DMS114 treated with DMSO at 0.1 percent for 48 hours (cell line): ENCODE measurements around the gene SMCO4.
"Not testable (repeated sequence)": the region's sequence is repeated elsewhere in the genome, so short reads cannot be mapped to it uniquely, and the experiment has no call there.

ENCODE experiments used
- DNase-seq: peaks from one replicate; lab custom pipeline; 2025; ENCODE audit not compliant: unreplicated experiment; lab: John Stamatoyannopoulos, UW

The SMCO4 gene

DNA sequence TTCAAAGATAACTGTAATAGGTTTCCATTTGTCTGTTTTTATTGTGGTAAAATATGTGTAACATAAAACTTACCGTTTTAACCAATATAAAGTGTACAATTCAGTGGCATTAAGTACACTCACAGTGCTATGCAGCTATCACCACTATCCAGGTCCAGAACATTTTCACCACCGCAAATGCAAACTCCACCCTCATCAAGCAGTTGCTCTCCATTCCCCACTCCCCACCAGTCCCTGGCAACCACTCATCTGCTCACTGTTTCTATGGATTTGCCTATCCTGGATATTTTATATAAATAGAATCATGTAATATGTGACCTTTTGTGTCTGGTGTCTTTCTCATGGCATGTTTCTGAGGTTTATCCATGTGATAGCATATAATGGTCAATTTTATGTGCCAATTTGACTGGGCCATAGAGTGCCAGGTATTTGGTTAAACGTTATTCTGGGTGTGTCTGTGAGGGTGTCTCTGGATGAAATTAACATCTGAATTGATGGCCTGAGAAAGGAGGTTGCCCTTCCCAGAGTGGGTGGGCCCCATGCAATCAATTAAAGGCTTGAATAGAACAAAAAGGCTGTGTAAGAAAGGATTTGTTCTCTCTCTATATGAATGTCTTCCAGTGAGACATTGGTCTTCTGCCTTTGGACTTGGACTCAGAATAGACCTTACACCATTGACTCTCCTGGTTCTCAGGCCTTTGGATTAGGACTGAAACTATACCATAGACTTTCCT, 17.2 kb upstream of the SMCO4 start:
- DNase-seq, result no peak

DNA sequence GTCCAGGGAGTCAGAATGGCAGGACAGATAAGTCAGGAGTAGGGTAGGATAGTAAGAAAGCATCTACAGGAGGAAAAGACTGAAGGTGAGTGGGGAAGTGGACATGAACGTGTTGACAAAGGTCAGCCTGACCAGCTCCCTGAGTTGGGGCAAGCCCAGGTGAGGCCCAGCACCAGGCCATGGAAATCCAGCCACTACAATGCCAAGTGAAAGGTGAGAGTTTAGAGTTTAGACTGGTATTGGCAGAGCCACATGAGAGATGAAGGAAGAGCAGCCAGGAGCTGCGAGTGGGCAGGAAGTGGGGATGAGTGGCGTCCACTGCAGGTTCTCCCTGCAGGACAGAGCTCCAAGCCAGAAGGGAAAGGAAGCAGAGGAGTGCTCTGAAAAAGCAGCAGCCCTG, 16.5 kb upstream of the SMCO4 start:
- DNase-seq, result no peak

DNA sequence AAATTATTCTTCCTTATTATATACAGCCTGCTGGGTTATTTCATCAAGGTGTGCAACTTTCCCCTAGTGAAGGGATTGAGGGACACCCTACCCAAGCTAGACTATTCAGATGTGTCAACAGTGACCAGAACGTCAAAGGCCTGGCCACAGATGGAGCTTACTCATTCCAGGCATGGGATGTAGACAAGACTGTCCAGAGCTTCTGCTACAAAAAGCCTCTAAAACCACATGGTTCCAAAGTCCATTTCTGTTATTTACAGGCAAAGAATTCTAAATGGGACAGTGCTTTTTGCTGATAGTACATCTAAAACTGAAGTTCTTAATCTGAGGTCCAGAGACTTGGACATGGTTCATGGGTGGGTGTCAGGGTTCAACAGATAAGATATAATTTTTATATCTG, 9.7 kb upstream of the SMCO4 start:
- no peak for DNase-seq

DNA sequence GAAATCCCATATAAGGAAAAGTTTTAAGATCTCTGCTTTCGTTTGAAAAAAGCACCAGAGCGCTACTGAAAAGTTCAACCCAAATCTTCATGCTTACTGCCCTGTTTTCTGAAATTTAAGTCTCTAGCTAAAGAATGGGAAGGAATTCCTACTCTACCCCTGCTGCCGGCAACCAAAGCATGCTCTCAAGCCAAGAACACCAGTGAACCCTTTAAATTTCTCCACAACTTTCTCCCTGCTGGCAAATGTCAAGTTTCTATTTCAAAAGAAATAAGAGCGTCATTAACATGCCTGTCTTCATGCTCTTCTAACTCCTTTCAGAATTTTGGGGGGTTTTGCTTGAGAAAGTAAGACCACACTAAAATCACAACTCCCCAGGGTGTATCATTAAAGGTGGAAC, 6.8 kb upstream of the SMCO4 start:
- DNase-seq, result no peak

DNA sequence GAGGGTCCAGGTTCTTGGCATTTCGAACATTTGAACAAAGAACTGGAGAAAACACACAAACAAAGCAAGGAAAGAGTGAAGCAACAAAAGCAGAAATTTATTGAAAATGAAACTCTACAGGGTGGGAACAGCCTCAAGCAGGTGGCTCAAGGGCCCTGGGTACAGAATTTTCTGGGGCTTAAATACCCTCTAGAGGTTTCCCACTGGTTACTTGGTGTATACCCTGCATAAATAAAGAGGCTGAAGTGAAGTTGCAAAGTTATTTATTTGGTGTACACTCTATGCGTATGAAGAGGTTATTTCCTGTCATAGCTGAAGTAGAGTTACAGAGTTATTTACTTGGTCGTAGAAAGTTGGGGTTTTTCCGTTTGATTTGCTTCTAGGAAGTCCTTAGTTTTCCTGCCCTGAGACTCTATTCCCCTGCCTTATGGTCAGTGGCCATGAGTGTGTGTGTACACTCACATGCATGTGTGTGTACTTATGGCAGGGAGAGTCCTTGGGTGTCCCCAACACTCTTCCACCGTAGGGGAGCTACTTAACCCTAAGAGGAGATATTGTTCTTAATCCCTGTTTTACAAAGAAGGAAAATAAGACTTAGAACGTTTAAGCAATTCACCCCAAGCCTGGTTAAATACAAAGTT, 5.6 kb upstream of the SMCO4 start:
- DNase-seq, result no peak

DNA sequence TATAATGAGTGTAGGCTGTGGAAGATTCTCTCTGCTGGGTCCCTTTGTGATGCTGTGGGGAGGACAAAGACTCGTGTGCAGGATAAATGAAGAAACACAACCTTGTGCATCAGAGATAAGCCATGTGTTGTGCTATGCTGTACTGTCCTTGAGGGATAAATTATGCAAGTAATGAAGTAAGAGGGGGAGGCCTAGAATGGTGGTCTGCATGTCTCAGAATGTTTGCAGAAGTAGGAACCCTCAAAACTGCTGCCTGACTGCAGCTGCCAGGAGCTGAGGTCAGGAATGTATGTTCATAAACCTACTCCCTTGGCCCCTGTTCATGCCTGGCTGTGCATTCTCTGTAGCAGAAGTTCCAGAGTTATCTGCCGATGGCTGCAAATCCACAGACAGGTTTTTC, 4.6 kb upstream of the SMCO4 start:
- no peak for DNase-seq

DNA sequence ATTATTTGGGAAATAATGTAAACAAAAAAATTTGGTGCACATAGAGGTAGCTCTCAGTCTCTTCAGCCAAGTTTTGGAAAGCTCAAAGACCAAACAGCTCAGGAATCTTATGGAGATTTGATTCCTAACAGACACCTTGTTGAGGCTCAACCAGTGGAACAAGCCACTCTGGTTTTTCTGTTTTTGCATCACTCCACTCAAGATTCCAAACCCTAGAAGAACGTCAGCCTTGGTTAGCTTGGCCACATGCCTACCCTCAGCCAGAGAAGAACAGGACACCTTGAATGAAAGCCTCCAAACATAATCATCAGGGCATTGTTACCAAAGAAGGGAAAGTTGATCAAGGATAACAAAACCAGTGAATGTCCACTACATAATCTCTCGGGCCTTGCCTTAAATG, 3.8 kb upstream of the SMCO4 start:
- DNase-seq, result no peak

DNA sequence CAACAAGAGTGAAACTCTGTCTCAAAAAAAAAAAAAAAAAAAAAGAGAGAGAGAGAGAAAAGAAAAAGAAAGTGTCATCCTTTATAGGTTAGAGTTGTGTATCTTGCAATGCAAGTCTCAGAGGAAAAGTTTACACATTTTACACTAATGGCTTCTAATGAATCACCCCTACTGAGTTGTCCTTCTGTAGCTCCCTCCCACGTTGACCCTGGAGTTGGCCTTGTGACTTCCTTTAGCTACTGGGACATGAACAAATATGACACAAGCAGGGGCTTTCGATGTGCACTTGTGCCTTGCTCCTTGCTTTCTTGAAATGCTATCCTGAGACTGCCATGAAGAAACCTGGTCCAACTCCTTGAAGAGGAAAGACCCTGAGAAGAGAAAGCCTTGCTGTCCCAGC, 2.4 kb upstream of the SMCO4 start:
- DNase-seq, result no peak

DNA sequence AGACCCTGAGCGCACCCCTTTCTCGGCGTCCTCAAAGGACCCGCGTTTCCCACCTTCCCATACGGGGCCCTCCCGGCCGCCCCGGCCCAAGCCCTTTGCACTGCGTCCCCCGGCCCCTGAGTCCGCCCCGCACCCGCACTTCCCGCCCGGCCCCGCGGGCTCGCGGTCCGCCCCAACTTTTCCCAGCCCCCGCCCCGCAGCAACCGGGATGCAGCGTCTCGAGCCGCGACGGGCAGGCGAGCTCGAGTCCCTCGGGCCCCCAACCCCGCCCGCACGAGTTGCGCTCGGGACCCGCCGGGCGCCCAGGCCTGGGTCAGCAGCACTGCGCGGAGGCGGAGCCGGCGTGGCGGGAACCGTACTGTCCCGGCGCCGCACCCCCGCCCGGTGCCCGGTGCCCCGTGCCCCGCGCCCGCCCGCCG, 371 bp downstream of the SMCO4 start:
- DNase-seq, result no peak

DNA sequence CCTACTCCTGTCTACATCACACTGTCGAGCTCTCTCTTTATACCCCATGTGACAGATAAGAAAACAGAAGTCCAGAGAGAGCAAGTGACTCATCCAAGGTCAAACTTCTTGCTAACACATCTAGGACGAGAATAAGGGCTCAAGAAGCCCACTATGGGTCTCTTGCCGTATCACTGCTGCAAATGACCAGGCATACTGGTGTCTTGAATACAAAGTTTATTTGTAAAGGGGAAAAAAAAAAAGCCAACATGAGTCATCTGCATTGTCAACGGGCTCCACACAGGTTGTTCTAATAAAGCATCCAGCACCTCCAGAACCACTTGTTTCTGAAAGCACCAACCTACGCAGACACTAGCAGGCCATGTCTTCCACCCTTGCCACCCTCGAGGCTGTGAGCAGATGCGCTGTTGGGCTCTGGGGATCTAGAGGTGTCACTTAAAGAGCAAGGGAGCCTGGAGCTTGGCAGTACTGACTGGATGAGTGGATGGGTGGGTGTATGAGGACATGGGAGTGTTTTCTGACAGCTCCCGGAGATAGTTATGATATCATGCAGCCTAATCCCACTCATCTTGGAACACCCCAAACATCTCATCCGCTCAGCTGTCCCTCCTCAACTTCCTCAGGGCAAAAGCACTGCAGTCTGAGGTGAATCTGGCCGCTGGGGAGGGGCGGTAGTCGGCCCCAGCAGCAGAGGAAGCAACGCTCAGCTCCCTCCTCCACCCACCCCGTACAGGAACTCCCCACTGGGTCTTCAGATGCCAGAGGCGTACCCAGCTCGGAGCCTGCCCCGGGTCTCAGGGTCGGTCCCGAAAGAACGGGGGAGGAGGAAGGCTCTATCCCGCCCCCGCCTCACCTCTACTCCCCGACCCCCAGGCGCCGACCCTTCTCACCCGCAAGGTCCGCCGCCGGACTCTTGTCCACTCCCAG, 1.0 kb downstream of the SMCO4 start:
- DNase-seq, result no peak

DNA sequence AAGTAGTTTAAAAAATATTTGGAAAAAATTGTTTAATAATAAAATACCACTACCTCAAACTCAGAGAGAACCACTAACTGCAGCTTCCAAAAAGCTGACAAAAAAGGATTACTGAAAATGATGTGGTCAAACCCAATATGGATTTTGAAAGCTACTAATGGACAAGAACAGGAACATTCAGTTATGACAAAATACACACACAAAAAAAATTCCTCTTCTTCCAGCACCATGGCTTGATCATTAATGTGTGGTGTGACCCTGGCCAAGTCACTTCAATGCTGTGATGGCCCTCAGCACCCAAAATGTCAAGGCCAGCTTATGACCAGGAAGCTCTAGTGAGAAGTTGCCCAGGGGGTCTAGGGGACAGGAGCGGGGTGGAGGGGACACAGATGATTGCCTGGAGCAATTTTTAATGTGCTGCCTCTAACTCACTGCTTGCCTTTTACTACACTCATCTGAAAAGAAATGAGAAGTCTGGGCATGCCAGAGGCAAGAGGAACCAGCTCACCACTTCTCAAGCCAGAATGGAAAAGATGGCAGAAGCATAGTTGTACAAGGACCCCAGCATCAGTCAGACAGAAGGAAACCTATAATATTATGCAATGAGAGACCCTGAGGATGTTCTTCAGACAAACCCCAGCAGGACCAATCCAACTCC, 2.2 kb downstream of the SMCO4 start:
- no peak for DNase-seq

DNA sequence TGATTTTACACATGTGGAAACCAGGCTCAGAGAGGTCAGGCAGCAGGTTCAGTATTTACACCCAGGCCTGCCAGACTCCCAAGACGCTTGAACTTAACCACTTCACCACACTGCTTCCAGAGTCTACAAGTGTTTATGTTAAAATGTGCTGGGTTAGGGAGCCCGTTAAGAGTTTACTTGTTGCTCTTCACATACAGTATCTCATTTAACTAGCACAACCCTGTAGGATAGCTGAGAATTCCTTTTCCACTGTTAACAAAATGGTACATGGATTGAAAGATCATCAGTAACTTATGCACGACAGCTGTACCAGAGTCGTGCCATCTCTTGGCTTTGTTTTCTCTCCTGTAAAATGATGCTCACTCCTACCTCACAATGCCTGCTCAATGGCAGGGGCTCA, 2.9 kb downstream of the SMCO4 start:
- DNase-seq, result no peak

DNA sequence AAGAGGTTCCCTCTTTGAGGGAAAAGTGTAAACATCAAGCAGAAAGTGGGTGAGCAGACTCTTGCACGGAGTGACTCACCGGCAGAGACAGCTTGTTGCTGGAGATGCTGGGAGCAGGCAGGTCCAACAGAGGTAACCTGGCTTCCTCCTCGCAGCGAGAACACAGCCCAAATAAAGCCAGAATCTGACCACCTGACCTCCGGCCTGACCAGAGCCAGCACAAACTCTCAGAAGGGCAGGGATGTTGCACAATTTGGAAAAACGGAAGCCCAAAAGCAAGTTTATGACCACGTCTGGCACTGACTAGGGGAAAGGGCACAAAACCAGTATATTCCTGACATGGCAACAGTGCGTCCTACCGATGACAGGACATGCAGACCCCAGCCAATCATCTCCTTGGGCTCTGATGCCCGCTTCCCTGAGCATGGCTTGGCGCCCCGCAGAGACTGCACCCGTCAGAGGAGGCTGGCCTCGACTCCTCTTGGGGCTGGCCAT, 5.4 kb downstream of the SMCO4 start:
- no peak for DNase-seq

DNA sequence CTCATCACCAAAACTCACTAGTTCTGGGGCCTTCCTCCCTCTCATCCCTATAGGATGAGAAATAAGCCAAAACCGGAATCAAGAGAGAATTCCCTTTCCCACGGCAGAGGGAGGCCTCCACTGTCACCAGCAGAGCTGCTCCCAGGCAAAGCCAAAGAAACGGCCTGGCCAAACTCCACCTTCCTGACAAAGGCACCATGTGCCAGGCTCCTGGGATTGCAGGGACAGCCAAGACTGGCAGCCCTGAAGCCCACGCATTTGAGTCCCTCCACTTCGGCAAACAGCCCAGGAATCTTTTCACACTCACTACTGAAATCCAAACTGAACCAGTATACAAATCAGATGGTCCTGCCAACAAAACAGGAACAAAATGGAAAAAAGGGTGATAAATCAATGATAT, 6.1 kb downstream of the SMCO4 start:
- DNase-seq, result no peak

DNA sequence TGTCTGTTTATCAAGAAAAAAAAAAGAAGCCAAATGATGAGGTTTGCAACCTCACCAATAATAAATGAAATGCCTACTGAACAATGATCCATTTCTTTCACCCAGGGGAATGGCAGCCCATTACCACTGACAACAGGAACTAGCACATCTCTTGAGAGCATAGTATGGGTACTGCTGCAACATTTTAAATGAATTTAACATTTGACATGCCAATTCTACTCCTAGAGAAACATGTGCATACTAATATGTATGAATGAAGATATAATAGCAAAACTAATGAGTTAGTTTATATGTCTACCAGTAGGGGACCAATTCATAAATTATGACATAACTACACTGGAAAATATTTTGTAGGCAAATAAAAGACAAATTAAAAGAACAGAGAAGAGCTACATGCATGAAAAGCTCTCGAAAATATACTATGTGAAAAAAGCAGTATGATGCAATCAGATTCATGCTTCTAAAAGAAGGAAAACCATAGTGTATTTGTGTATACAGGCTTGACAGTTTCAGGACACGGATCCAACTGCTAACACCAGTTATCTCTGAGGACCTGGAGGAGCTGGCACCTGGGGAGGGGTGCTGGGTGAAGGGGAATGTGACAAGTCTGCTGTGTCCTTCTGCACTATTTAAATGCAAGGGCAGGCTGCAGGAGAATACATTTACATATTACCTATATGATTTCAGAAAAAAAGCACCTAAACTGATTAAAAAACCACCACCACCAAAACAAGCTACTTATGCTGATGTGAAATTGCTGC, 6.9 kb downstream of the SMCO4 start:
- DNase-seq, result no peak

DNA sequence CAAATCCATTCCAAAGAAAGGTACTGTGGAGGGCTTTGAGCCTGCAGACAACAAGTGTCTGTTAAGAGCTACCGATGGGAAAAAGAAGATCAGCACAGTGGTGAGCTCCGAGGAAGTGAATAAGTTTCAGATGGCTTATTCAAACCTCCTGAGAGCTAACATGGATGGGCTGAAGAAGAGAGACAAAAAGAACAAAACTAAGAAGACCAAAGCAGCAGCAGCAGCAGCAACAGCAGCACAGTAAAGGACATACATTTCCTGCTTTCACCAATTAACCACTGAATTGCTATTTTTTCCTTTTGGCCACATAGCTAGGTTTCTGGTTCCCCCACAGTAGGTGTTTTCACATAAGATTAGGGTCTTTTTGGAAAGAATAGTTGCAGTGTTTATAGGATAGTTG, 7.6 kb downstream of the SMCO4 start:
- not testable (repeated sequence) for DNase-seq

DNA sequence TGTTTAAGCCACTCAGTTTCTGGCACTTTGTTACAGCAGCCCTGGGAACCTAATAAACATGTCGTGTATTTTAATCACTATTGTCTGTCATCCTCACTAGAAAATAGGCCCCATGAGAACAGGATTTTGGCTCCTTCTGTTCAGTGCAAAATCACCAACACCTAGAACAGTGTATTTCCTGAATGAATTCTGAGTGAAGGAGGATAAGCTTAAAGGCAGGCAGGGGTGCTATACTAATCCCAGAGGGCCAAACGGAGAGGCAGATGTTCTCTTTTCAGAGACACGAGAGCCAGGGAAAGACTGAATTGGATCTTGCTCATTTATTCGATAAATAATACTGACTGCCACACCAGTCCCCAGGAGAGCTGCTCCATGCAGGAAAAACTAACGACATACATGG, 10.4 kb downstream of the SMCO4 start:
- no peak for DNase-seq

DNA sequence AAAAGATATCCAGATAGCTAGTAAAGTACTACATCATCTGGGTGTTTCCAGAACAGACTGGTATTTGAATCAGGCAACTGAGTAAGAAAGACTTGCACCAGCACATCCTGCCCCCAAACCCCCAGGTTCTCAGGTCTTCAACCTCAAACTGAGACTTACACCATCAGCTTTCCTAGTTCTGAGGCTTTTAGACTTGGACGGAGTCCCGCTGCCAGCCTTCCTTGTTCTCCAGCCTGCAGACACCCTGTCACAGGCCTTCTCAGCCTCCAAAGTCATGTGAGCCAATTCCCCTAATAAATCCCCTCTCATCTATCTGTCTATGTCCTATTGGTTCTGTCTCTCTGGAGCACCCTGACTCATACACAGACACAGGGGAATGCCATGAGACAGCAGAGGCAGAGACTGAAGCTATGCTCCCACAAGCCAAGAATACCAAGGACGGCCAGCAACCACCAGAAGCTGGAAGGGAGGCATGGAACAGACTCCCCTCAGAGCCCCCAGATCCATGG, 10.9 kb downstream of the SMCO4 start:
- no peak for DNase-seq

DNA sequence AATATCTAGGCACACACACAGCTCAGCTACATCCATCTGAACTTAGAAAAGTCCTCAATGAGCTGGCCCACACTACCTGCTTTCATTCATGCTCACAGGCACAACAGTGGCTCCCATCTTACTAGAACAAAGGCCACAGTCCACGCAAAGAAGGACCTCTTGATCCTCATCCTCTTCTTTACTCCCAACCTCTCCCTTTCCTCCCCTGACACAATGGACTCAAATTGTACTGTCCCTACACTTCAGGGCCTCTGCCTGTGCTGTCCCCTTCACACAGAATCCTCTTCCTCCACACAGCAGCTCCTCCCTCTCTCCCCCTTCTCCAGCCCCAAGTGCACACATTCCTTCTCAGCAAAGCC, 12.7 kb downstream of the SMCO4 start:
- DNase-seq, result no peak

DNA sequence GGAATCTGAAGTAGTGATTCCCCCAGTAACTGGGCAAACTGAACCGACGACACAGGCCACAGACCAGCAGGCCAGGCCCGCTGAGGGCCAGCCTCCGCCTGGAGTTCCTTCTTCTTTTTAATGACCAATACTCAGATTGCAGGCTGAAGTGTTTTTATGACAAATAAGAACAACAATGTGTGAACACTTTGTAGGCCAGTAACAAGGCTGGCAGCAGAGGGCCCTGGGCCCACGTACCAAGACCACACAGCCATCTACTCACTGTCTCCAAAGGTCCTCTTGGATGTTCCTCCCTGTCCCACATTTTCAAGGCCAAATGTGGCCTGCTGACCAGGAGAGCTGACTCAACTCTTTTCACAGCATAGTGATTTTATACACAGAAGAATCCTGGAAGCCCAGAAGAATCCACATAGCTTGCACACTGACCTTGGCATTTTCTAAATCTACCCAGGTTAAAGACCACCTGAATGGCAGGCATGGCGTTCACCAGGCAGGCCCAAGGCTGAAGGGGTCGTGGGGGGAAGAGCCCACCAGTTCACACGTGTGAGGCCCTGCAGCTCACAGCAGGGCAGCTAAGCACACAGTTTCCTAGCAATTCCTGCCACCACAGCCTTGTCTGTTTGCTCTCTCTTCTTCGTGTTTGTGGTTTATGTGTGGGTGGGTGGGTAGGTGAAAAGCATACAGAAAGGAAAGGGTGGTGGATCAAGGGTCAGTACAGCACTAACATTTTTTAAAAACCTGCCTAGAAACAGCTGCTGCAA, 13.3 kb downstream of the SMCO4 start:
- no peak for DNase-seq
